Measurements from ENCODE around the gene ZBTB24.
"Not testable (repeated sequence)": the region's sequence is repeated elsewhere in the genome, so short reads cannot be mapped to it uniquely, and the experiment has no call there.

Gene ZBTB24

DNA sequence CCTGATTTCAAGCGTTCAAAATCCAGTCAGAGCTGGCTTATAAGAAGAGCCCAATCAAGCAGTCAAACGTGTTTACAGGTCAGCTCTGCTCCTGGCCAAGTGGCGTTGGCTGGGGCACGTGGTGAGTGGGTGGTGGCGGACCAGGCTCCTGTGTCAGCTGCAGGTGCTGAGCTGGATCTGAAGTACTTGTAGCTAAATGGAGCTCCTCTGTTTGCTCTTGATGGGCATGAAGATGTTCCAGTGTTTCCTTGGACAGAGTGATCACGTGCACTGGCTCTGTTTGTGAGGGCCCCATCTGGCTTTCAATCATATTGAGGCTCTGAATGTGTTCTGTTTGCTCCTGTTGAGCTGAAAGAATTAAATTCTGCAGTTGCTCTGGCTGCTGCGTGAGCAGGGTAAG lies 17.2 kb downstream of the ZBTB24 start:
- H3K4me3 ChIP-seq (ENCODE audit: control insufficient read depth, low read depth, low read length) = no peak overlapping the region
- no peak for TF ChIP-seq CTCF (conservative IDR thresholded peaks at IDR 0.05; ENCODE audit: control insufficient read depth, insufficient read depth, low read depth, low read length)
- no peak for DNase-seq (ENCODE audit: low read depth)

DNA sequence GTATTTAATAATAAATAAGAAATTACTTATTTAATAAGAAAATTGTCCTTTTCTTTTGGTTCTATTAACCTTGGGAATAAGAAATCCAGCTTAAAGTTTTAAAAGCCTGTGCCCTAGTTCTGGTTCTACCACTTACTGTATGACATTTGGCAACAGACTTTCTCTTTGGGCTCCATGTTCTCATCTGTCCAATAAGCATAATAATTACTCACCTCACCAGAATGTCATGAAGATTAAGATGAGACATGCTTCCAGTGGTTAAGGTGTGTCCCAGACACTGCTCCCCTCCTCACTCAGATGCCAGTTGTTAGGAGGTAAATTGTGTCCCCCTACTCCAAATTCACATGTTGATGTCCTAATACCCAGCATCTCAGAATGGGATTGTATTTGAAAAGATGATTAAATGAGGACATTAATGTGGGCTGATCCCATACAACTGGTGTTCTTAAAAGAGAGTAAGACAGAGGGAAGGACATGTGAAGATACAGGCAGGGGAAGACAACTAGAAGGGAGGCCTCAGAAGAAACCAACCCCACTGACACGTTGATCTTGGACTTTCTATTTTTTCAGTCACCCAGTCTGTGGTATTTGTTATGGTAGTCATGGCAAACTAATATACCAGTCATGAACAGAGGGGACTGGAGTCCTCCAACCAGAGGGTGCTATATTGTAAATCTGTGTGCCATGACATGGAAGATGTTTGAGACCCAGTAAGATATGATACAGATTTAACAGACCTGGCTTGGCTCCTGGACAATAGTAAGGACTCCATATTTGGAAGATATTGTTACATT lies 21.1 kb downstream of the ZBTB24 start:
- DNase-seq (ENCODE audit: low read depth) = no peak
- no peak for TF ChIP-seq CTCF (conservative IDR thresholded peaks at IDR 0.05; ENCODE audit: control insufficient read depth, insufficient read depth, low read depth, low read length)
- H3K4me3 ChIP-seq (ENCODE audit: control insufficient read depth, low read depth, low read length) = no peak overlapping the region

- DNase-seq (ENCODE audit: low read depth); H3K4me3 ChIP-seq (ENCODE audit: control insufficient read depth, low read depth, low read length): not testable (repeated sequence)
Measured at GRCh38 chr6:109461205-109461604, 21.8 kb downstream of the ZBTB24 start.

GRCh38 chr6:109460161-109460829 lies 22.7 kb downstream of the ZBTB24 start:
- TF ChIP-seq CTCF (conservative IDR thresholded peaks at IDR 0.05; ENCODE audit: control insufficient read depth, insufficient read depth, low read depth, low read length) = no peak
- no peak overlapping the region for H3K4me3 ChIP-seq (ENCODE audit: control insufficient read depth, low read depth, low read length)
- DNase-seq (ENCODE audit: low read depth) = no peak

GRCh38 chr6:109458774-109459531 lies 24.1 kb downstream of the ZBTB24 start:
- no peak for DNase-seq (ENCODE audit: low read depth)
- H3K4me3 ChIP-seq (ENCODE audit: control insufficient read depth, low read depth, low read length) = no peak overlapping the region
- no peak for TF ChIP-seq CTCF (conservative IDR thresholded peaks at IDR 0.05; ENCODE audit: control insufficient read depth, insufficient read depth, low read depth, low read length)

DNA sequence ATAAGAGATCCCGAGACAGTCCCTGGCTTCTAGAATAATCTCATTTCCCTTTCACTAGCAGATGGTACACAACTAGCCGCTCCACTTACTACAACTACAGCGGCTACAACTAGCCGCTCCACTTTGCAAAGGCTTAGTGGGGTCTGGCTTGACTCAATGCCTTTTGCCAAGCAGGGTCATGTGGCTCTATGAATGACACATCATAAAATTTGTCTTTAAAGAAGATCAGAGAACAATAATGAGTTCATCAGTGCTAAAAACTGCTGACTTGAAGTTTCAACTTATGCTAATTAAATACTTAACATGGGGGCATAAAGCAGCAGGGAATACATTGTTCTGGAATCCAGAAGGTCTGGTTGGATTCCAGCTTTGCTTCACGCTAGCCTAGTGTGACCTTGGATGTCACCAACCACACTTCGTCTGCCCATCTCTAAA lies 25.4 kb downstream of the ZBTB24 start:
- H3K4me3 ChIP-seq (ENCODE audit: control insufficient read depth, low read depth, low read length) = no peak overlapping the region
- TF ChIP-seq CTCF (conservative IDR thresholded peaks at IDR 0.05; ENCODE audit: control insufficient read depth, insufficient read depth, low read depth, low read length) = no peak
- DNase-seq (ENCODE audit: low read depth) = no peak

All from fibroblast of mammary gland (primary cell).